GM12878 (cell line): Measurements from ENCODE around the gene PPIF. TPM values are rescaled to one million over a fixed set of nuclear protein-coding genes. Genes with fewer than 3 reads are reported as not detected.

Experiments used
- ATAC-seq: fragments of 200-7000 bp; cut with Tn5 transposase; 3 replicates; pipeline ENCODE4 v1.9.1; 2020; ENCODE audit warnings: mild to moderate bottlenecking, moderate library complexity
- BruUV-seq: library from RNA; stranded (reverse); fragments of 400-500 nt; replicated peaks from 2 replicates; lab custom pipeline; 2021; lab: Mats Ljungman, UMichigan
- CTCF ChIA-PET: fragments of 300-600 bp; sonication (Branson Sonifier 250); formaldehyde crosslinking; extraction: SDS; loops from one replicate; lab custom pipeline; 2021; ENCODE audit warnings: inconsistent platforms; lab: Yijun Ruan, JAX
- POLR2A ChIA-PET: fragments of 350-600 bp; formaldehyde crosslinking; extraction: SDS; loops from one replicate; lab custom pipeline; 2021; ENCODE audit warnings: inconsistent platforms; lab: Charles Lee
- RAD21 ChIA-PET: fragments of 300-600 bp; sonication (Branson Sonifier 250); formaldehyde crosslinking; loops from one replicate; lab custom pipeline; 2023; ENCODE audit warnings: antibody characterized with exemption; ENCODE audit not compliant: unreplicated experiment; lab: Charles Lee
- SMC1A ChIA-PET: fragments of 300-600 bp; sonication (Branson Sonifier 250); formaldehyde crosslinking; loops from one replicate; lab custom pipeline; 2023; ENCODE audit not compliant: unreplicated experiment, uncharacterized antibody; lab: Charles Lee
- DNase-seq: peaks from one replicate; pipeline ENCODE4 v3.0.0-alpha.2; 2011; ENCODE audit warnings: low read depth, low spot score
- FAIRE-seq: peaks from 3 replicates; lab custom pipeline; 2011; peaks lifted over from hg19 to GRCh38; lab: Jason Lieb, UNC
- H2AFZ ChIP-seq: 2 replicates; pipeline ENCODE4 v1.6.0; 2011; ENCODE audit warnings: low read depth, low read length, control low read depth; ENCODE audit not compliant: control insufficient read depth
- H3K27ac ChIP-seq: 2 replicates; pipeline ENCODE4 v1.5.1; 2011; ENCODE audit warnings: control low read depth; ENCODE audit not compliant: control insufficient read depth, insufficient read depth
- H3K27me3 ChIP-seq, 2 experiments: replicated peaks in 1 of 2; 2 replicates each; pipeline versions ENCODE4 v1.6.0 to v1.6.1; 2011; ENCODE audit warnings: low read length in 1 of 2; ENCODE audit not compliant: control insufficient read depth in 2 of 2, insufficient read depth in 2 of 2
- H3K36me3 ChIP-seq, 2 experiments: 2 replicates each; pipeline ENCODE4 v1.5.1; 2011; ENCODE audit warnings: low read length in 1 of 2; ENCODE audit not compliant: control insufficient read depth in 2 of 2, insufficient read depth in 2 of 2
- H3K4me1 ChIP-seq: 2 replicates; pipeline ENCODE4 v1.6.1; 2011; ENCODE audit warnings: mild to moderate bottlenecking, low read length, moderate library complexity, mixed read lengths; ENCODE audit not compliant: control insufficient read depth, insufficient read depth
- H3K4me2 ChIP-seq: 2 replicates; pipeline ENCODE4 v1.6.0; 2011; ENCODE audit warnings: control low read depth; ENCODE audit not compliant: control insufficient read depth, insufficient read depth
- H3K4me3 ChIP-seq: fragments of 200-600 bp; sonication (generic); 2 replicates; pipeline ENCODE4 v1.5.1; 2016
- H3K79me2 ChIP-seq: 2 replicates; pipeline ENCODE4 v1.6.0; 2011; ENCODE audit warnings: low read length; ENCODE audit not compliant: control insufficient read depth, insufficient read depth
- H3K9ac ChIP-seq: 2 replicates; pipeline ENCODE4 v1.8.0; 2011; ENCODE audit warnings: low read length, control low read depth, mixed read lengths; ENCODE audit not compliant: control insufficient read depth, insufficient read depth
- H3K9me3 ChIP-seq: replicated peaks from 3 replicates; pipeline ENCODE4 v1.5.1; 2011; ENCODE audit warnings: mild to moderate bottlenecking, low read length; ENCODE audit not compliant: control insufficient read depth, insufficient read depth
- H4K20me1 ChIP-seq: 2 replicates; pipeline ENCODE4 v1.6.0; 2011; ENCODE audit not compliant: control insufficient read depth, insufficient read depth
- ASH2L ChIP-seq: fragments of 300-600, 200-600 bp; sonication (generic); IDR thresholded peaks from 2 replicates; pipeline ENCODE4 v1.6.1; 2017; ENCODE audit warnings: low read depth, mild to moderate bottlenecking, borderline replicate concordance
- E2F4 ChIP-seq: IDR thresholded peaks from 2 replicates; pipeline ENCODE4 v1.6.1; 2012; ENCODE audit warnings: low read depth, low read length, improper control_type of control experiment
- EZH2 ChIP-seq: IDR thresholded peaks from 2 replicates; pipeline ENCODE4 v1.6.1; 2012; ENCODE audit warnings: low read depth, mild to moderate bottlenecking, control low read depth, inconsistent platforms, low read length, borderline replicate concordance; ENCODE audit not compliant: control insufficient read depth
- MTA2 ChIP-seq: fragments of 450-650 bp; IDR thresholded peaks from 2 replicates; pipeline ENCODE4 v1.6.1; 2016; ENCODE audit warnings: low read depth, mild to moderate bottlenecking, moderate library complexity
- MYC ChIP-seq: IDR thresholded peaks from 2 replicates; pipeline ENCODE4 v1.6.1; 2011; ENCODE audit warnings: mild to moderate bottlenecking, low read length, moderate library complexity, inconsistent platforms; ENCODE audit not compliant: insufficient read depth, insufficient replicate concordance, insufficient read length, severe bottlenecking
- POLR2A ChIP-seq: IDR thresholded peaks from 2 replicates; pipeline ENCODE4 v1.6.1; 2011; ENCODE audit warnings: low read depth, mild to moderate bottlenecking, low read length
- RAD51 ChIP-seq: fragments of 450-650 bp; IDR thresholded peaks from 2 replicates; pipeline ENCODE4 v1.6.1; 2016; ENCODE audit warnings: moderate library complexity, mild to moderate bottlenecking, inconsistent platforms
- RUNX3 ChIP-seq: IDR thresholded peaks from 2 replicates; pipeline ENCODE4 v1.6.1; 2012; ENCODE audit warnings: low read length, inconsistent platforms
- SRF ChIP-seq, 2 experiments: IDR thresholded peaks; 2 replicates each; pipeline ENCODE4 v1.6.1; 2011; ENCODE audit warnings: low read depth in 2 of 2, low read length in 2 of 2, mild to moderate bottlenecking in 1 of 2, moderate library complexity in 1 of 2
- SUPT20H ChIP-seq: IDR thresholded peaks from 2 replicates; pipeline ENCODE4 v1.6.1; 2011; ENCODE audit warnings: low read depth, mild to moderate bottlenecking, low read length, moderate library complexity, borderline replicate concordance; ENCODE audit not compliant: control insufficient read depth
- USF1 ChIP-seq: IDR thresholded peaks from 2 replicates; pipeline ENCODE4 v1.6.1; 2011; ENCODE audit warnings: borderline replicate concordance, low read depth, mild to moderate bottlenecking, moderate library complexity, mixed read lengths, low read length; ENCODE audit not compliant: insufficient read depth; ENCODE audit errors: extremely low read length
- WRNIP1 ChIP-seq: IDR thresholded peaks from 2 replicates; pipeline ENCODE4 v1.6.1; 2011; ENCODE audit warnings: low read depth, low read length, improper control_type of control experiment, borderline replicate concordance
- ZNF207 ChIP-seq: fragments of 450-650 bp; IDR thresholded peaks from 2 replicates; pipeline ENCODE4 v1.6.1; 2014; ENCODE audit warnings: antibody characterized with exemption, mild to moderate bottlenecking, borderline replicate concordance
- WGBS: methylation state at CpG from one replicate; pipeline ENCODE4 v1.1.6; 2016; ENCODE audit warnings: low lambda C conversion rate; ENCODE audit not compliant: insufficient replicate concordance, insufficient coverage; ENCODE audit errors: missing lambda C conversion rate; 5-methylcytosine and 5-hydroxymethylcytosine counted together
- in situ Hi-C: fragments of 300-500 bp; cut with MboI; formaldehyde crosslinking; loops from 9 replicates; pipeline ENCODE4 v1.14.3; 2018; ENCODE audit warnings: mixed read lengths
- intact Hi-C: fragments of 100-400 bp; cut with micrococcal nuclease; formaldehyde crosslinking; loops from one replicate; pipeline ENCODE4 v1.14.2; 2022; ENCODE audit not compliant: unreplicated experiment
- polyA plus RNA-seq, 11 experiments: library from polyadenylated mRNA; depleted of rRNA in 4 of 11; unstranded in 6 of 11; stranded (reverse) in 5 of 11; fragments of >200 nt; fragmentation: Nextera tagmentation in 4 of 11; fragmentation: Illumina TruSeq in 1 of 11; extraction: Ambion mirVana in 4 of 11; extraction: Trizol in 1 of 11; gene quantifications; 1 replicate in 1 of 11; 2 replicates in 10 of 11; pipeline versions ENCODE4 v1.2.1 to v1.2.3, GENCODE V29; 2011 to 2016; ENCODE audit warnings: inconsistent platforms in 2 of 11, missing spikeins in 2 of 11, low read depth in 1 of 11
- total RNA-seq, 4 experiments: library from RNA; depleted of rRNA in 3 of 4; stranded (reverse); fragments of >200 nt in 3 of 4; fragmentation: Illumina TruSeq in 1 of 4; extraction: Trizol in 1 of 4; gene quantifications; 2 replicates each; pipeline versions ENCODE4 v1.2.1 to v1.2.3, GENCODE V29; 2013 to 2021
- TF ChIP-seq, protein P1 (sequence below): fragments of 450-650 bp; IDR thresholded peaks from 2 replicates; pipeline ENCODE4 v1.6.1; 2018; ENCODE audit warnings: borderline replicate concordance, mild to moderate bottlenecking; ENCODE audit not compliant: partially characterized antibody
- TF ChIP-seq, protein P2 (sequence below): fragments of 450-650 bp; formaldehyde crosslinking; IDR thresholded peaks from 2 replicates; pipeline ENCODE4 v1.5.0; 2022; ENCODE audit warnings: mild to moderate bottlenecking, missing genetic modification characterization

Gene PPIF
- total and polyA plus RNA-seq, 10 of the 15 experiments (the other 5 are each of a cell fraction or from before 2014, with no cell fraction given): 28.8 to 180 (median 128) TPM

GRCh38 chr10:79367426-79368189 is 20.3 kb downstream of the PPIF start:
- no peak overlapping the region for H3K9ac ChIP-seq
- no peak overlapping the region for H3K4me3 ChIP-seq
- H3K4me1 ChIP-seq: no peaks in the 10 kb centered on the region
- H3K36me3 ChIP-seq: no peaks in the 10 kb centered on the region
- ChIA-PET RAD21 (no interaction called here), SMC1A (no interaction called here), POLR2A (interaction anchor here (0.5 kb wide), 1 partner anchor 103 kb away, joined by 4 read pairs; no protein-coding TSS in a partner anchor), CTCF (no interaction called here)
- no peak overlapping the region for H2AFZ ChIP-seq
- WGBS: 53% methylated on average over 6 of the region's 6 CpGs
- no peaks in the 10 kb centered on the region; a peak in 2 of 4 replicates for H3K27me3 ChIP-seq
- H3K4me2 ChIP-seq: no peak overlapping the region
- no TSS peak for BruUV-seq
- no peaks in the 10 kb centered on the region for H4K20me1 ChIP-seq
- no peaks in the 10 kb centered on the region for H3K79me2 ChIP-seq
- intact Hi-C loops (no loop called here), in situ Hi-C loops (no loop called here)
- FAIRE-seq (no peak), DNase-seq (no peak), ATAC-seq (no peak)
- H3K27ac ChIP-seq: no peak overlapping the region
- H3K9me3 ChIP-seq: no peaks in the 10 kb centered on the region; the same call in 1 of the 3 replicates
- no peak for TF ChIP-seq MYC
- TF ChIP-seq E2F4: no peak
- no peak for TF ChIP-seq SUPT20H
- no peak for TF ChIP-seq ASH2L
- TF ChIP-seq ZNF207: no peak
- no peak for TF ChIP-seq EZH2
- TF ChIP-seq RUNX3: no peak
- no peak for TF ChIP-seq MTA2
- TF ChIP-seq USF1: no peak
- TF ChIP-seq, protein P1, sequence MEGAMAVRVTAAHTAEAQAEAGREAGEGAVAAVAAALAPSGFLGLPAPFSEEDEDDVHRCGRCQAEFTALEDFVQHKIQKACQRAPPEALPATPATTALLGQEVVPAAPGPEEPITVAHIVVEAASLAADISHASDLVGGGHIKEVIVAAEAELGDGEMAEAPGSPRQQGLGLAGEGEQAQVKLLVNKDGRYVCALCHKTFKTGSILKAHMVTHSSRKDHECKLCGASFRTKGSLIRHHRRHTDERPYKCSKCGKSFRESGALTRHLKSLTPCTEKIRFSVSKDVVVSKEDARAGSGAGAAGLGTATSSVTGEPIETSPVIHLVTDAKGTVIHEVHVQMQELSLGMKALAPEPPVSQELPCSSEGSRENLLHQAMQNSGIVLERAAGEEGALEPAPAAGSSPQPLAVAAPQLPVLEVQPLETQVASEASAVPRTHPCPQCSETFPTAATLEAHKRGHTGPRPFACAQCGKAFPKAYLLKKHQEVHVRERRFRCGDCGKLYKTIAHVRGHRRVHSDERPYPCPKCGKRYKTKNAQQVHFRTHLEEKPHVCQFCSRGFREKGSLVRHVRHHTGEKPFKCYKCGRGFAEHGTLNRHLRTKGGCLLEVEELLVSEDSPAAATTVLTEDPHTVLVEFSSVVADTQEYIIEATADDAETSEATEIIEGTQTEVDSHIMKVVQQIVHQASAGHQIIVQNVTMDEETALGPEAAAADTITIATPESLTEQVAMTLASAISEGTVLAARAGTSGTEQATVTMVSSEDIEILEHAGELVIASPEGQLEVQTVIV: no peak
- TF ChIP-seq, protein P2, sequence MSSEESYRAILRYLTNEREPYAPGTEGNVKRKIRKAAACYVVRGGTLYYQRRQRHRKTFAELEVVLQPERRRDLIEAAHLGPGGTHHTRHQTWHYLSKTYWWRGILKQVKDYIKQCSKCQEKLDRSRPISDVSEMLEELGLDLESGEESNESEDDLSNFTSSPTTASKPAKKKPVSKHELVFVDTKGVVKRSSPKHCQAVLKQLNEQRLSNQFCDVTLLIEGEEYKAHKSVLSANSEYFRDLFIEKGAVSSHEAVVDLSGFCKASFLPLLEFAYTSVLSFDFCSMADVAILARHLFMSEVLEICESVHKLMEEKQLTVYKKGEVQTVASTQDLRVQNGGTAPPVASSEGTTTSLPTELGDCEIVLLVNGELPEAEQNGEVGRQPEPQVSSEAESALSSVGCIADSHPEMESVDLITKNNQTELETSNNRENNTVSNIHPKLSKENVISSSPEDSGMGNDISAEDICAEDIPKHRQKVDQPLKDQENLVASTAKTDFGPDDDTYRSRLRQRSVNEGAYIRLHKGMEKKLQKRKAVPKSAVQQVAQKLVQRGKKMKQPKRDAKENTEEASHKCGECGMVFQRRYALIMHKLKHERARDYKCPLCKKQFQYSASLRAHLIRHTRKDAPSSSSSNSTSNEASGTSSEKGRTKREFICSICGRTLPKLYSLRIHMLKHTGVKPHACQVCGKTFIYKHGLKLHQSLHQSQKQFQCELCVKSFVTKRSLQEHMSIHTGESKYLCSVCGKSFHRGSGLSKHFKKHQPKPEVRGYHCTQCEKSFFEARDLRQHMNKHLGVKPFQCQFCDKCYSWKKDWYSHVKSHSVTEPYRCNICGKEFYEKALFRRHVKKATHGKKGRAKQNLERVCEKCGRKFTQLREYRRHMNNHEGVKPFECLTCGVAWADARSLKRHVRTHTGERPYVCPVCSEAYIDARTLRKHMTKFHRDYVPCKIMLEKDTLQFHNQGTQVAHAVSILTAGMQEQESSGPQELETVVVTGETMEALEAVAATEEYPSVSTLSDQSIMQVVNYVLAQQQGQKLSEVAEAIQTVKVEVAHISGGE (CRISPR knock-in tag): no peak
- TF ChIP-seq WRNIP1: no peak
- no peak for TF ChIP-seq POLR2A
- TF ChIP-seq RAD51: no peak
- TF ChIP-seq SRF (IDR thresholded peaks at IDR 0.05; ENCODE audit: low read depth in 2 of 2, low read length in 2 of 2): no peak
